Measurements from ENCODE around the gene NRXN3. TPM values are rescaled to one million over a fixed set of nuclear protein-coding genes. Genes with fewer than 3 reads are reported as not detected.

Gene NRXN3
- polyA plus RNA-seq, 1 donor from 2014 or later: 110 TPM

GRCh38 chr14:79502136-79502750, 1332.1 kb downstream of the NRXN3 start:
- H3K4me2 ChIP-seq (ENCODE audit: low read length): no peak overlapping the region
- no peaks in the 10 kb centered on the region for H4K20me1 ChIP-seq (ENCODE audit: insufficient read depth)
- peak overlapping the region; percentile 72 for H3K27ac ChIP-seq (ENCODE audit: low read length)
- H3K27me3 ChIP-seq (ENCODE audit: insufficient read depth, low read depth, low read length): no peaks in the 10 kb centered on the region
- H2AFZ ChIP-seq (ENCODE audit: low read depth, low read length): no peak overlapping the region
- no peaks in the 10 kb centered on the region for H3K9me3 ChIP-seq (ENCODE audit: low read length)
- H3K79me2 ChIP-seq (replicated peaks; ENCODE audit: insufficient read depth, low read length): peaks cover 11% of the 10 kb centered on the region
- no peaks in the 10 kb centered on the region for H3K9me2 ChIP-seq (ENCODE audit: insufficient read depth, low read length)
- no peak overlapping the region for H3K4me3 ChIP-seq (ENCODE audit: low read length)
- TF ChIP-seq POLR2AphosphoS5 (IDR thresholded peaks at IDR 0.05) (no peak), RAD21 (conservative IDR thresholded peaks at IDR 0.05) (no peak), TAF1 (IDR thresholded peaks at IDR 0.05; ENCODE audit: low read depth) (no peak), CTCF (IDR thresholded peaks at IDR 0.05; ENCODE audit: poor library complexity, severe bottlenecking) (no peak), EP300 (conservative IDR thresholded peaks at IDR 0.05; ENCODE audit: poor library complexity, severe bottlenecking) (no peak), MXI1 (conservative IDR thresholded peaks at IDR 0.05; ENCODE audit: poor library complexity, severe bottlenecking) (no peak), REST (IDR thresholded peaks at IDR 0.05; ENCODE audit: borderline replicate concordance) (no peak), SMC3 (conservative IDR thresholded peaks at IDR 0.05; ENCODE audit: poor library complexity) (no peak), EZH2 (IDR thresholded peaks at IDR 0.05; ENCODE audit: borderline replicate concordance, insufficient read depth, low read length, poor library complexity, severe bottlenecking) (no peak)
- H3K9ac ChIP-seq (ENCODE audit: low read length): no peak overlapping the region
- H3F3A ChIP-seq (ENCODE audit: insufficient read depth, low read length, poor library complexity, severe bottlenecking): no peaks in the 10 kb centered on the region
- no peaks in the 10 kb centered on the region for H3K36me3 ChIP-seq (ENCODE audit: insufficient read depth, low read length)

- no peaks in the 10 kb centered on the region for H4K20me1 ChIP-seq (ENCODE audit: insufficient read depth)
- no peaks in the 10 kb centered on the region for H3F3A ChIP-seq (ENCODE audit: insufficient read depth, low read length, poor library complexity, severe bottlenecking)
- peaks cover 11% of the 10 kb centered on the region for H3K79me2 ChIP-seq (replicated peaks; ENCODE audit: insufficient read depth, low read length)
- no peaks in the 10 kb centered on the region for H3K36me3 ChIP-seq (ENCODE audit: insufficient read depth, low read length)
- no peak overlapping the region for H3K4me2 ChIP-seq (ENCODE audit: low read length)
- peak overlapping the region; percentile 72 for H3K27ac ChIP-seq (ENCODE audit: low read length)
- no peaks in the 10 kb centered on the region for H3K27me3 ChIP-seq (ENCODE audit: insufficient read depth, low read depth, low read length)
- H3K9ac ChIP-seq (ENCODE audit: low read length): no peak overlapping the region
- H3K9me2 ChIP-seq (ENCODE audit: insufficient read depth, low read length): no peaks in the 10 kb centered on the region
- no peak overlapping the region for H3K4me3 ChIP-seq (ENCODE audit: low read length)
- TF ChIP-seq REST (IDR thresholded peaks at IDR 0.05; ENCODE audit: borderline replicate concordance): no peak
- no peak for TF ChIP-seq MXI1 (conservative IDR thresholded peaks at IDR 0.05; ENCODE audit: poor library complexity, severe bottlenecking)
- TF ChIP-seq SMC3 (conservative IDR thresholded peaks at IDR 0.05; ENCODE audit: poor library complexity): no peak
- TF ChIP-seq EP300 (conservative IDR thresholded peaks at IDR 0.05; ENCODE audit: poor library complexity, severe bottlenecking): no peak
- no peak for TF ChIP-seq RAD21 (conservative IDR thresholded peaks at IDR 0.05)
- TF ChIP-seq POLR2AphosphoS5 (IDR thresholded peaks at IDR 0.05): no peak
- no peak for TF ChIP-seq EZH2 (IDR thresholded peaks at IDR 0.05; ENCODE audit: borderline replicate concordance, insufficient read depth, low read length, poor library complexity, severe bottlenecking)
- TF ChIP-seq TAF1 (IDR thresholded peaks at IDR 0.05; ENCODE audit: low read depth): no peak
- TF ChIP-seq CTCF (IDR thresholded peaks at IDR 0.05; ENCODE audit: poor library complexity, severe bottlenecking): no peak
- no peaks in the 10 kb centered on the region for H3K9me3 ChIP-seq (ENCODE audit: low read length)
- no peak overlapping the region for H2AFZ ChIP-seq (ENCODE audit: low read depth, low read length)
Observed at GRCh38 chr14:79502751-79503148, 1332.6 kb downstream of the NRXN3 start.
